ENCODE data around the gene CAPN10.

CAPN10 gene

DNA sequence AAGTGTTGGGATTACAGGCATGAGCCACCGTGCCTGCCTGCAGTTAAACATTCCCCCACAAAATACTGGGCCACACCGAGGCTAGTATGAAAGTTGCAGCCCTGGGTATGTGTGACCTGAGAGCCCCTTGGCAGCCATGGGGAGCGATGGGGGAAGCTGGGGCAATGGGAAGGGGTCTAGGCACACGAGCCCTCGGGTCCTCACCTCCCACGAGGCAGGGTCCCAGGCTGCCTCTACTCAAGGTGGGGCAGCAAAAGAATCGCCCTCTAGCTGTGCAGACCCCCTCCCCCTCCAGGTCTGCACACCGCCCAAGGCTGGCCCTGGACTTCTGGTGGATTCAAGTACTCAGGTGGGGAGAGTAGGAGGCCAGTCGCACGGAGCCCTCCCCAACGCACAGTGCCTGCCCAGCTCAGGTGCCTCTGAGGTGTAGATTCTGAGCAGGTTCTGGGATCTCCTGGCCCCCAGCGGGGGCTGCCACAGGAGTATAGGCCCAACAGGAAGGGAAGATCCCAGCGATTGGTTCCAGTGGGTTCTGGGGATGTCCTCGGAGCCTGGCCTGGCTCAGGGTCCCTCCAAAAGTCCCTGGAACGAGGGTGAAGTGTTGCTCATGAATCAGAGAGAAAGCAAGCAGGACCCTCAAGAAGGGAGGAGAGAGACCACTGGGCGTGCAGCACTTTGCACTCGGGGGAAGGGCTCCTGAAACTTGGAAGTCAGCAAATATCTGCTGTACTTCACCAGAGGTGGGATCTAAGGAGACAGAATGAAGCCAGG, 41.4 kb downstream of the CAPN10 start:
- no peak overlapping the region for H3K18ac ChIP-seq (ENCODE audit: low read length)
- H4K8ac ChIP-seq (ENCODE audit: low read depth, low read length) = no peak overlapping the region
- H3K56ac ChIP-seq (ENCODE audit: low read length) = no peak overlapping the region
- no peaks in the 10 kb centered on the region for H3K4me1 ChIP-seq (ENCODE audit: control insufficient read depth, low read depth, low read length)
- H3K4ac ChIP-seq (ENCODE audit: low read depth, low read length) = no peak overlapping the region
- H3K79me2 ChIP-seq (ENCODE audit: control insufficient read depth, insufficient read depth, low read length) = no peaks in the 10 kb centered on the region
- no CpG with 5 or more reads among the region's 17 CpGs for WGBS (ENCODE audit: extremely low coverage, insufficient coverage, low lambda C conversion rate)
- H3K27ac ChIP-seq (ENCODE audit: low read depth, low read length) = no peak overlapping the region
- H3K79me1 ChIP-seq (ENCODE audit: low read length) = no peaks in the 10 kb centered on the region
- no peak overlapping the region for H3K4me3 ChIP-seq (ENCODE audit: low read length)
- no peaks in the 10 kb centered on the region for H3K36me3 ChIP-seq (ENCODE audit: control insufficient read depth, insufficient read depth, low read length)
- H3K4me2 ChIP-seq (ENCODE audit: low read length) = no peak overlapping the region
- H3K23ac ChIP-seq (ENCODE audit: low read length) = no peak overlapping the region
- no peak overlapping the region for H2BK120ac ChIP-seq (ENCODE audit: low read depth, low read length)
- no peak overlapping the region for H3K9ac ChIP-seq (ENCODE audit: low read length)
- H2BK5ac ChIP-seq (ENCODE audit: low read length) = no peak overlapping the region
- no peak overlapping the region for H4K5ac ChIP-seq (ENCODE audit: low read length)
- H2AK5ac ChIP-seq (ENCODE audit: low read length) = no peak overlapping the region
- no peak for DNase-seq
- no peaks in the 10 kb centered on the region for H3K27me3 ChIP-seq (ENCODE audit: insufficient read depth, low read length, poor library complexity)
- H2BK15ac ChIP-seq (replicated peaks; ENCODE audit: low read depth) = no peak overlapping the region

DNA sequence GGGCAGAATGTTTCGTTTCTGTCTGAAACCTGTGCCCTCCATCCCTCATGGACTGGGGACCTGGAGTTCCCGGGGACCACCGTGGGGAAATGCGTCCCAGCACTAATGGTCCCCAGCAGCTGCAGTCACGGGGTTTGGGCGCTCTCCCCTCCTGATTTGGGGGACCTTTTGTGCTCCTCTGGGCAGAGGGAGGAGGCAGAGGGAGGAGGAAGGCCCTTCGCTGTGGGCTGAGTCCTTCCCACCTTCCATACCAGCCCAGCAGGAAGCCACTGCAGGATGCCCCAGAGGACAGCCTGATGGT, 41.9 kb downstream of the CAPN10 start:
- no peak overlapping the region for H4K5ac ChIP-seq (ENCODE audit: low read length)
- no peak overlapping the region for H3K9ac ChIP-seq (ENCODE audit: low read length)
- no peaks in the 10 kb centered on the region for H3K79me2 ChIP-seq (ENCODE audit: control insufficient read depth, insufficient read depth, low read length)
- no peaks in the 10 kb centered on the region for H3K4me1 ChIP-seq (ENCODE audit: control insufficient read depth, low read depth, low read length)
- no peak overlapping the region for H4K8ac ChIP-seq (ENCODE audit: low read depth, low read length)
- WGBS (ENCODE audit: extremely low coverage, insufficient coverage, low lambda C conversion rate) = no CpG with 5 or more reads among the region's 7 CpGs
- H2BK120ac ChIP-seq (ENCODE audit: low read depth, low read length) = no peak overlapping the region
- H3K27me3 ChIP-seq (ENCODE audit: insufficient read depth, low read length, poor library complexity) = no peaks in the 10 kb centered on the region
- no peaks in the 10 kb centered on the region for H3K79me1 ChIP-seq (ENCODE audit: low read length)
- no peak for DNase-seq
- no peak overlapping the region for H2BK15ac ChIP-seq (replicated peaks; ENCODE audit: low read depth)
- no peak overlapping the region for H3K23ac ChIP-seq (ENCODE audit: low read length)
- H3K4me3 ChIP-seq (ENCODE audit: low read length) = no peak overlapping the region
- H3K27ac ChIP-seq (ENCODE audit: low read depth, low read length) = no peak overlapping the region
- no peak overlapping the region for H2BK5ac ChIP-seq (ENCODE audit: low read length)
- H3K4ac ChIP-seq (ENCODE audit: low read depth, low read length) = no peak overlapping the region
- H3K18ac ChIP-seq (ENCODE audit: low read length) = no peak overlapping the region
- no peak overlapping the region for H2AK5ac ChIP-seq (ENCODE audit: low read length)
- H3K4me2 ChIP-seq (ENCODE audit: low read length) = no peak overlapping the region
- no peak overlapping the region for H3K56ac ChIP-seq (ENCODE audit: low read length)
- H3K36me3 ChIP-seq (ENCODE audit: control insufficient read depth, insufficient read depth, low read length) = no peaks in the 10 kb centered on the region

DNA sequence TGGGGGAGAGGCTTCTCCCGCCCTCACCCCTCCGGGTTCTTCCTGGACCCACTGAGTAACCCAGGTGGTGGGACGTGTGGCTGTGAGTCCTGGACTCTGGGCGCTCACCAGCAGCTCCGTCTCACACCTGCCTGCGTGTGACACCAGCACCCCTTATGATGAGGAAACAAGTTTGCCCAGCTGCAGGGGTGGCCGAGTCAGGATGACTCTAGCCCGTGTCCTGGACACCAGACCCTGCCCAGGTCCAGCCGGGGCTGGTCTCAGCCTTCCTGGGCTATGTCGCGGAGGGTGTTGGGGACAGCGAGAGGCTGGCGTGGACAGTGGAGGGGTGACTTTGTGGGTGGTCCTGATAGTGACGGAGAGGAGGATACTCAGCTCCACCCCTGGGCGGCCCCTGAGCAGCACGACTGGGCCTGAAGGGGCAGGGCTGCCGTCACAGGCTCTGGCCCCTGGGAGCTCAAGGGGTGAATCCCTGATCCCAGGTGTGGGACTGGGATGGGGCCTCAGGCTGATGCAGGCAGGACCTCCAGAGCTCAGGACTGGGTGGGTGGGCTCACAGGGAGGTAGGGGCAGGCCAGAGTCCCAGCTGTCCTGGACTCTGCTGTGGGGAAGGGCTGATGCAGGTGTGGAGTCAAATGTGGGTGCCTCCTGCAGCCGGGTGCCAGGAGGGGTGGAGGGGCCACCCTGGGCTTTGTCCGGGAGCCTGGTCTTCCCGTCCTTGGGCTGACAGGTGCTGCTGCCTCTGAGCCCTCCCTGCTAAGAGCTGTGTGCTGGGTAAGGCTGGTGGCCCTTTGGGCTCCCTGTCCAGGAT, 42.5 kb downstream of the CAPN10 start:
- no CpG with 5 or more reads among the region's 20 CpGs for WGBS (ENCODE audit: extremely low coverage, insufficient coverage, low lambda C conversion rate)
- Histone ChIP-seq H3K9ac (ENCODE audit: low read length) (no peak overlapping the region), H2BK5ac (ENCODE audit: low read length) (no peak overlapping the region), H3K4me1 (ENCODE audit: control insufficient read depth, low read depth, low read length) (no peaks in the 10 kb centered on the region), H3K27me3 (ENCODE audit: insufficient read depth, low read length, poor library complexity) (no peaks in the 10 kb centered on the region), H3K56ac (ENCODE audit: low read length) (no peak overlapping the region), H4K5ac (ENCODE audit: low read length) (no peak overlapping the region), H3K23ac (ENCODE audit: low read length) (no peak overlapping the region), H2BK15ac (replicated peaks; ENCODE audit: low read depth) (no peak overlapping the region), H2BK120ac (ENCODE audit: low read depth, low read length) (no peak overlapping the region), H3K79me1 (ENCODE audit: low read length) (no peaks in the 10 kb centered on the region), H3K4ac (ENCODE audit: low read depth, low read length) (no peak overlapping the region), H3K36me3 (ENCODE audit: control insufficient read depth, insufficient read depth, low read length) (no peaks in the 10 kb centered on the region), H3K27ac (ENCODE audit: low read depth, low read length) (no peak overlapping the region), H3K79me2 (ENCODE audit: control insufficient read depth, insufficient read depth, low read length) (no peaks in the 10 kb centered on the region), H2AK5ac (ENCODE audit: low read length) (no peak overlapping the region), H3K18ac (ENCODE audit: low read length) (no peak overlapping the region), H3K4me3 (ENCODE audit: low read length) (no peak overlapping the region), H4K8ac (ENCODE audit: low read depth, low read length) (no peak overlapping the region), H3K4me2 (ENCODE audit: low read length) (no peak overlapping the region)
- DNase-seq = no peak

DNA sequence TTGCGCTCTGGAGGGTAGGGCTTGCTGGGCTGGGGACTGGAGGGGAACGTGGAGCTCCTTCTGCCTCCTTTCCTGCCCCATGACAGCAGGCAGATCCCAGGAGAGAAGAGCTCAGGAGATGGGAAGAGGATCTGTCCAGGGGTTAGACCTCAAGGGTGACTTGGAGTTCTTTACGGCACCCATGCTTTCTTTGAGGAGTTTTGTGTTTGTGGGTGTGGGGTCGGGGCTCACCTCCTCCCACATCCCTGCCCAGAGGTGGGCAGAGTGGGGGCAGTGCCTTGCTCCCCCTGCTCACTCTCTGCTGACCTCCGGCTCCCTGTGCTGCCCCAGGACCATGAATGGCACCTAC, 43.1 kb downstream of the CAPN10 start:
- H2BK120ac ChIP-seq (ENCODE audit: low read depth, low read length) = no peak overlapping the region
- H3K4me1 ChIP-seq (ENCODE audit: control insufficient read depth, low read depth, low read length) = no peaks in the 10 kb centered on the region
- no peak for DNase-seq
- no peak overlapping the region for H3K56ac ChIP-seq (ENCODE audit: low read length)
- no peak overlapping the region for H3K4me2 ChIP-seq (ENCODE audit: low read length)
- no peaks in the 10 kb centered on the region for H3K79me1 ChIP-seq (ENCODE audit: low read length)
- H2AK5ac ChIP-seq (ENCODE audit: low read length) = no peak overlapping the region
- no peak overlapping the region for H4K5ac ChIP-seq (ENCODE audit: low read length)
- H2BK15ac ChIP-seq (replicated peaks; ENCODE audit: low read depth) = no peak overlapping the region
- WGBS (ENCODE audit: extremely low coverage, insufficient coverage, low lambda C conversion rate) = no CpG with 5 or more reads among the region's 5 CpGs
- H3K4me3 ChIP-seq (ENCODE audit: low read length) = no peak overlapping the region
- H3K9ac ChIP-seq (ENCODE audit: low read length) = no peak overlapping the region
- H3K36me3 ChIP-seq (ENCODE audit: control insufficient read depth, insufficient read depth, low read length) = no peaks in the 10 kb centered on the region
- no peaks in the 10 kb centered on the region for H3K79me2 ChIP-seq (ENCODE audit: control insufficient read depth, insufficient read depth, low read length)
- H4K8ac ChIP-seq (ENCODE audit: low read depth, low read length) = no peak overlapping the region
- H3K27ac ChIP-seq (ENCODE audit: low read depth, low read length) = no peak overlapping the region
- H3K27me3 ChIP-seq (ENCODE audit: insufficient read depth, low read length, poor library complexity) = no peaks in the 10 kb centered on the region
- no peak overlapping the region for H3K23ac ChIP-seq (ENCODE audit: low read length)
- no peak overlapping the region for H2BK5ac ChIP-seq (ENCODE audit: low read length)
- no peak overlapping the region for H3K4ac ChIP-seq (ENCODE audit: low read depth, low read length)
- no peak overlapping the region for H3K18ac ChIP-seq (ENCODE audit: low read length)

DNA sequence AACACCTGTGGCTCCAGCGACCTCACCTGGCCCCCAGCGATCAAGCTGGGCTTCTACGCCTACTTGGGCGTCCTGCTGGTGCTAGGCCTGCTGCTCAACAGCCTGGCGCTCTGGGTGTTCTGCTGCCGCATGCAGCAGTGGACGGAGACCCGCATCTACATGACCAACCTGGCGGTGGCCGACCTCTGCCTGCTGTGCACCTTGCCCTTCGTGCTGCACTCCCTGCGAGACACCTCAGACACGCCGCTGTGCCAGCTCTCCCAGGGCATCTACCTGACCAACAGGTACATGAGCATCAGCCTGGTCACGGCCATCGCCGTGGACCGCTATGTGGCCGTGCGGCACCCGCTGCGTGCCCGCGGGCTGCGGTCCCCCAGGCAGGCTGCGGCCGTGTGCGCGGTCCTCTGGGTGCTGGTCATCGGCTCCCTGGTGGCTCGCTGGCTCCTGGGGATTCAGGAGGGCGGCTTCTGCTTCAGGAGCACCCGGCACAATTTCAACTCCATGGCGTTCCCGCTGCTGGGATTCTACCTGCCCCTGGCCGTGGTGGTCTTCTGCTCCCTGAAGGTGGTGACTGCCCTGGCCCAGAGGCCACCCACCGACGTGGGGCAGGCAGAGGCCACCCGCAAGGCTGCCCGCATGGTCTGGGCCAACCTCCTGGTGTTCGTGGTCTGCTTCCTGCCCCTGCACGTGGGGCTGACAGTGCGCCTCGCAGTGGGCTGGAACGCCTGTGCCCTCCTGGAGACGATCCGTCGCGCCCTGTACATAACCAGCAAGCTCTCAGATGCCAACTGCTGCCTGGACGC, 43.6 kb downstream of the CAPN10 start:
- no CpG with 5 or more reads among the region's 50 CpGs for WGBS (ENCODE audit: extremely low coverage, insufficient coverage, low lambda C conversion rate)
- no peak overlapping the region for H4K5ac ChIP-seq (ENCODE audit: low read length)

More for the DNA sequence above, 43.6 kb downstream of the CAPN10 start:
- Histone ChIP-seq H3K36me3 (ENCODE audit: control insufficient read depth, insufficient read depth, low read length) (no peaks in the 10 kb centered on the region), H3K23ac (ENCODE audit: low read length) (no peak overlapping the region), H3K79me2 (ENCODE audit: control insufficient read depth, insufficient read depth, low read length) (no peaks in the 10 kb centered on the region), H3K56ac (ENCODE audit: low read length) (no peak overlapping the region), H2AK5ac (ENCODE audit: low read length) (no peak overlapping the region), H3K79me1 (ENCODE audit: low read length) (no peaks in the 10 kb centered on the region), H2BK120ac (ENCODE audit: low read depth, low read length) (no peak overlapping the region), H3K4me1 (ENCODE audit: control insufficient read depth, low read depth, low read length) (no peaks in the 10 kb centered on the region), H4K8ac (ENCODE audit: low read depth, low read length) (no peak overlapping the region), H2BK5ac (ENCODE audit: low read length) (no peak overlapping the region), H3K4me3 (ENCODE audit: low read length) (no peak overlapping the region), H3K27ac (ENCODE audit: low read depth, low read length) (no peak overlapping the region), H2BK15ac (replicated peaks; ENCODE audit: low read depth) (no peak overlapping the region), H3K27me3 (ENCODE audit: insufficient read depth, low read length, poor library complexity) (no peaks in the 10 kb centered on the region), H3K4ac (ENCODE audit: low read depth, low read length) (no peak overlapping the region), H3K4me2 (ENCODE audit: low read length) (no peak overlapping the region), H3K18ac (ENCODE audit: low read length) (no peak overlapping the region), H3K9ac (ENCODE audit: low read length) (no peak overlapping the region)
- DNase-seq = no peak
